NCI-H1092 treated with DMSO at 0.1 percent for 48 hours (cell line): ENCODE results near the gene HSD17B12.

Experiments
- DNase-seq: peaks from one replicate; lab custom pipeline; 2025; lab: John Stamatoyannopoulos, UW

HSD17B12 gene

DNA sequence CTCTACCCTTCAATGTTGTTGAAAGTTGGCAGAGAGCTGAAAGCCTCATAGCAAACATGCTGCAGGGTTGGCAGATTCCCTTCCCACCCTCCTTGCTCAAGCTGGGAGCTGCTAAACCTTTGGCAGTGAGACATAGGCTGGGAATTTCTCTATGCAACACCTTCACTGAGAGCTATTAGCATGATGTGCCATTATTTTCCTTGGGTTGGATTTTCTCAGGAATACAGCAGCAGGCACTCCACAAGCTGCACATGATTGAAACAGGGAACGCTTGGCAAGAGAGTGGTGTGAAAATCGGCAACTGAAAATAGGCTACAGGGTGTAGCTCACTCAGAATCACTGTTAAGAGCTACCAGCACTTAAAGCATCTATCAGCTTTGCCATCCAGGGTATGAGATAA, 190.5 kb downstream of the HSD17B12 start:
- DNase-seq = no peak

DNA sequence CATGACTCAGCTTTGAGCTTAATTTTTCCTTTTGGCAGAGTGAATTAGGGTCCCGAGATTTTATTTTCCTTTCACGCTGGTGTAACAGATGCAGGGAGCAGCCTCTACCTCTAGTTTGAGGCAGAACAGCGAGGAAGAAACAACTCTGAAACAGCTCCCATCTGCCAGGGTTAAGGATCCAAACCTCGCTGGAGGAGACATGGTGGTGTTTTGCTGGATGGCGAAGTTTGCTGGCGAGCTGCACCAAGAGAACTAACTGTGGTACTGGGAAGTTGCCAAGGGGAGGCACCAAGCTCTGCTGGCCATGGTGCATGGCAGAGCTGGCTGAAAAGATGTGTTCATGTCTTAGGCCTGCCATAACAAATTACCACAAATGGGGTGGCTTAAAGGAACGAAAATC, 192.5 kb downstream of the HSD17B12 start:
- no peak for DNase-seq

DNA sequence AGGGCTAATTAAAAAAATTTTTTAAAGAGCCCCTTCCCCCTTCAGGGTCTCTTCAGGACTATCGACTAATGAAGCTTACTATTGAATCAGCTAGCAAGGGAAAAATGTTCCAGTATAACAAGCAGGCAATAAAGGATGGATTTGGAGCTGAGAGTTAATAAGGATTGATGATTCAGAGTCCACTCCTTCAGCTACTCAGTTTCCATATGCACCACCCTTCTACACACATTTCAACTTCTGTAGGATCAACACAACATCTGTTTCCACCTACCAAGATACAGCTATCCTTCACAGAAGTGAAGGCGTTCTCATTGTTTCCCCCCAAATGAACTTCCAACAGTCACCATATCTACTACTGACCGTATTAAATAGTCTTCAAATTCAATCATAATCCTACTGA, 193.5 kb downstream of the HSD17B12 start:
- no peak for DNase-seq

DNA sequence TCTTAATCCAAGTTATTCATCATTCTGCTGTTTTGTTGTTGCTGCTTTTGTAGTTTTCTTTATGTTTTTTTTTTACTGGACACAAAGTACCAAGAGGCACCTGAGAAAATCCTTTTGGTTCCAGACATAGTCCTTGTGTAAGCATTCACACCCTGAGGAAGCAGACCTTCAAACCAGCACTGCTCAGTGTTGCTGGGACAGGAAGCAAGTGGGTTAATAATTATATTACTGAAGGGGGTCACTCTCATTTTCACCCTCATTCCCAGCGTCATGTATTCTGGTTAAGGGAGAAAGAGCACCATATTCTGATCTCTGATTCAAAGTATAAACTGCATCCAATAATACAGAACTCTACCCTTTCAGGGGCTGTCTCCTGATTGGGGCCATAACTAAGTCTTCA, 194.2 kb downstream of the HSD17B12 start:
- DNase-seq = no peak

DNA sequence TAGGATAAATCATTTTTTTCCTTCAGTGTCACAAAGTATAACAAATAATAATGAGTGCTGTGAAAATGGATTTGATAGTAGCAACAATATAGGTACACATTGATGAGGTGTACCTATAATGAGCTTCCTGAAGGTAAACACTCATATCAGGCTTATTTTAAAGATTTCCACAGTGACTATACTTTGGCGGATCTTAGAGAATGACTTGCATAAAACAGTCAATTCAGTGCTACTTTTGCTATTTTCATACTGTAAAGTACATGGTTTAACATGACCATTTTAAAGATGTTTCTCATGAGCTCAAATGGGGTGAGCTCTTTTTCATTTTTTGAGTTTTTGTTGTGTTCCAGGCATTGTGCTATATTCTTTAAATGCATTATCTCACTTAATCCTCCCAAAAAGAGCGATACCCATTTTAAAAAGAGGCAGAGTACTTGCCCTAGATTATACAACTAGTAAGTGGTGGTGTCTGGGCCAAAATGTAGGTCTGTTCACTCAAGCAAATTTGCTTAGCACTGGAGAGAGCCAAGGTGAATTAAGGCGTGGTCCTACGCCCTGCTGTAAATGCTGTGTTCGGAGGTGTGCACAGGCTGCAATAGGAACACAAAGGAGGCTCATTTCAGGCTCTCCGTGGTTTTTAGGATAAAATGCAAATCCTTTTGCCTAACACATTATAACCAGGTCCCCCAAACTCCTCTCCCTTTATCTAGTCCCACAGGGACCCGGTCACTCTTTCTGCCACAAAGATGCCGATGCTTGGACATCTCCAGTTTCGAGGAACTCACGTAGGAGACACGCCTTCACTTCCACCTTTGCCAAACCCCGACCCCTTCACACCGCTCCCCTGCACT, 199.5 kb downstream of the HSD17B12 start:
- no peak for DNase-seq

DNA sequence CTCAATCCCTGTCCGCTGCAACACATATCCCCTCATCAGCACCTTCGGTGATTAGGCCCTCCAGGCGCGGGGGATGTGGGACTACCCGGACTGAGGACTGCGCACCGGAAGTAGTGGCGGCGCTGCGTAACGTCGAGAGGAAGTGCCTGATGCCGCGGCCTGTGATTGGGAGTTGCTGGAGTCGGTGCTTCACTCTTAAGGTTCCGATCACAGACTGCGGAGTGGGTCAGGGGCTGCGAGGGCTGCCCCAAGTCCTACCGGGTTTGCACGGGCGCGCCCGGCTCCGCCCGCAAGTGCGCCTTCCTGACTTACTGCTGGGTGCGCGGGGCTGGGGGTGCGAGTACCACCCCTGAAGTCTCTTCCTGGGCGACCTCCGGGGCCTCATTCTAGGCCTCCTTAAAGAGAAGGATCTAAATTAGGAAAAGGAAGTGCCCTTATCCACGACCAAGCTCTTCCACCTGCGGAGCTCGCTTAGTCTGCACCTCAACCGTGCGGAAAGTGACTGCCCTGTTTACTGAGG, 200.2 kb downstream of the HSD17B12 start, which contains the start of gene ALKBH3:
TSS of gene ALKBH3 (plus strand) at position 192 of the 520 bp plus-strand sequence. CDS start 1,822 bp downstream, outside the sequence.
- peak; percentile 96 for DNase-seq

DNA sequence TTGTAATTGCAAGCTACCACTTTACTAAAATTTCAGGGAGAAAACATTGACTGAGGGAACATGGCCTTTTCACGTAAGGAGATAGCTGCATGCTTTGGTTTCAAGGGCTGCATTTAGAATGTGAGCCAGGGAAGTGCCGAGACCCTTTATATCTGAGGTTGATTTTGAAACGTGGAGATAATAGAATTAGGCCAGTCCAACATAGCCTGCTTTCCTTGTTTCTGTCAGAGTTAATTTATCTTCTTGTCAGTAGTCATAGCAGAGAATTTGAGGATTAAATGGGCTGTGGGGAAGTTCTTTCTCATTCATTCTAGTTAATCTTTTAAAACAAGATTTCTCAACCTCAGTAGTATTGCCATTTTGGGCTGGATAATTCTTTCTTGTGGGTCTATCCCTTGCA, 212.3 kb downstream of the HSD17B12 start:
- no peak for DNase-seq

DNA sequence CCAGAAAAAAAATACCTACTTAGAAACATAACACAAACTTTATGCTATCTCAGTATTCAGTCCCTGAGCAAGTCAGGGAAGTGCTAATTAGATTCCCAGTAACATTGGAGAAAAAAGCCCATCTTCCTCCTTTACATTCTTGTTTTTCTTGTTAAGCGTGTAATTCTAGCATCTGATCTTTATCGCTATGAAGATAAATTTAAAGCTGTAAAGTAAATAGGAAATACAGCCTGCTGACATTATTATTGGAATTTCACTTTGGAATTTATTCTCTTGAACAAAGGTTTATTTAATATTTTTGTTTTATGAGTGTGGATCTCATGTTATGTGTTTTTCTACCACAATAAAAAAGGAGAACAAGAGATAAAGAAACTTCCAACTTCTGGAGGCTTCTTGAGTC, 214.0 kb downstream of the HSD17B12 start:
- DNase-seq = no peak

DNA sequence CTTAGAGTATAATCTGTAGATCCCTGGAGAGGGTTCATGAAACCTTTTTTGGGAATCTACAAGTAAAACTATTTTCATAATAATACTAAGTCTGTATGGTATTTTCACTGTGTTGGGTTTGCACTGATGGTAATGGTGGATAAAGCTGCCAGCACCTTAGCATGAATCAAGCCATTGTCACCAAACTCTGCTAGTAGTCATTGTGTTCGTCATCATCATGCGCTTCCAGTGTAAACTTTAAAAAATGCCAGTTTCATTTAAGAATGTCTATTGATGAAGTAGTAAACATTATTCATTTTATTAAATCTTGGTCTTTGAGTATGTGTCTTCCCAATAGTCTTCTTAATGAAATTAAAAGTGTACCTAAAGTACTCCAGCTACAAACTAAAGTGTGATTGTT, 215.1 kb downstream of the HSD17B12 start:
- no peak for DNase-seq

DNA sequence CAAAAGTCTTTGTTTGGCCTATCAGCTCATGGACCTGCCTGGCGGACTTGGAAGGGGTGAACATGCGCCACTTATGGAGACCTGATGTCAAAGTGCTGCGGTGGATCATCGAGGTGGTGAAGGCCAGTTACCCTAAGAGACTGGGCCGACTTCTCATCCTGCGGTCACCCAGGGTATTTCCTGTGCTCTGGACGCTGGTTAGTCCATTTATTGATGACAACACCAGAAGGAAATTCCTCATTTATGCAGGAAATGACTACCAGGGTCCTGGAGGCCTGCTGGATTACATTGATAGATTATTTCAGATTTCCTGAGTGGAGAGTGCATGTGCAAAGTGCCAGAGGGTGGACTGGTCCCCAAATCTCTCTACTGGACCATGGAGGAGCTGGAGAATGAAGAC, 218.0 kb downstream of the HSD17B12 start:
- no peak for DNase-seq

DNA sequence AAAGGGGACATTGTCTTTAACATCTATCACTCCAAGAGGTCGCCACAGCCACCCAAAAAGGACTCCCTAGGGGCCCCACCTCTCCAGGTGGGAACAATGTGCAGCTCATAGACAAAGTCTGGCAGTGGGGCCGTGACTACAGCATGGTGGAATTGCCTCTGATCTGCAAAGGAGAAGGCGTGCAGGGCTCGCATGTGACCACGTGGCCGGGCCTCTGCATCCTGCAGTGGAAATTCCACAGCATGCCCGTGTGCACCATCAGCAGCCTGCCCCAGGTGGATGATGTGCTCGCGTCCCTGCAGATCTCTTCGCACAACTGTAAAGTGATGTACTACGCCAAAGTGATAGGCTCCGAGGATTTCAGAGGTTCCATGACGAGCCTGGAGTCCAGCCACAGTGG, 218.6 kb downstream of the HSD17B12 start:
- DNase-seq = no peak

DNA sequence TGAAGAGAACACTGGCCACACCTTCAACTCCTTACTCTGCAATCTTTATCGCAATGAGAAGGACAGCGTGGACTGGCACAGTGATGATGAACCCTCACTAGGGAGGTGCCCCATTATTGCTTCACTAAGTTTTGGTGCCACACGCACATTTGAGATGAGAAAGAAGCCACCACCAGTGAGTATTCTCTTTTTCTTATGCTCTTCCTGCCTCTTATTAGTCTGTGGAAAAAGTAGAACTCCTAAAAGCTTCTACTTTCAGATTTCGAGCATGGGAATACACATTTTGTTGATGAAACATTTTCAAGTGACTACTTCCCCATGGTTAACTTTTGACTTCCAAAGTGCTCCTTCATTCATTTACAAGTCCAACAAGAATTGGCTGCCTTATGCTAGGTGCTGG, 221.0 kb downstream of the HSD17B12 start:
- no peak for DNase-seq

DNA sequence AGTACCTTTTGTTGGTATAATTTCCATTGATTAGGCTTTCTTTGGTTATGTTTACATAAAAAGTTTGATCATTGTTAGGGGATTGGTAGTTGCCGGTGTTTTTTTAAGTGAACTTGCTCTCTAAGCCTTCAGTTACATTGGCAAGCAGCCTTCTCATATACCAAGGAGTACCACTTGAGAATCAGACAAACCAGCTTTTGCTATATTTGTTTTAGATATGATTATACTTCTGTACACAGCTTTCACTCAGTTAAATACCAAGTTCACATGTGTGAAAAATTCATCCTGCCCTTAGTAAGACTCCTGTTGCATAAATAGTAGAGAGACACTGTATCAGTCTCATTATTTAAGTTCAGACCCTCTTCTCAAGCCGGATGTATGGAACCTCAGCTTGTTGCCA, 222.5 kb downstream of the HSD17B12 start:
- no peak for DNase-seq

DNA sequence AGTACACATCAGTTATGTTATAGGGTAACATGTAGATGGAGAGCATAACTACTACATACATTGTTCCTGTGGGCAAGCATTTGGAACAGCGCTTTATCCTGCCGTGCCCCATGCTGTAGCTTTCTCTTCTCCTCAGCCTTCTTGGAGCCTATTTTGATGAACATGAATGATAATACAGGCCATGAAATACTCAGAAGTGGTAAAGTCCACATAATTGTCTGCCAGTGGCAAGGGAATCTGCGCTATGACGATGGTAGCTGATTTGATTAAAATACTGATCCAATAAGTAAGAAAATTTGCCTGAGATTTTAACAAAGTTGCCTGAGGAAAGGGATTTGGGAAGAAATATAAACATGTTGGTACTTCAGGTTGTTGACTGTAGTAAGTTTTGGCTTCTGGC, 223.4 kb downstream of the HSD17B12 start:
- no peak for DNase-seq

DNA sequence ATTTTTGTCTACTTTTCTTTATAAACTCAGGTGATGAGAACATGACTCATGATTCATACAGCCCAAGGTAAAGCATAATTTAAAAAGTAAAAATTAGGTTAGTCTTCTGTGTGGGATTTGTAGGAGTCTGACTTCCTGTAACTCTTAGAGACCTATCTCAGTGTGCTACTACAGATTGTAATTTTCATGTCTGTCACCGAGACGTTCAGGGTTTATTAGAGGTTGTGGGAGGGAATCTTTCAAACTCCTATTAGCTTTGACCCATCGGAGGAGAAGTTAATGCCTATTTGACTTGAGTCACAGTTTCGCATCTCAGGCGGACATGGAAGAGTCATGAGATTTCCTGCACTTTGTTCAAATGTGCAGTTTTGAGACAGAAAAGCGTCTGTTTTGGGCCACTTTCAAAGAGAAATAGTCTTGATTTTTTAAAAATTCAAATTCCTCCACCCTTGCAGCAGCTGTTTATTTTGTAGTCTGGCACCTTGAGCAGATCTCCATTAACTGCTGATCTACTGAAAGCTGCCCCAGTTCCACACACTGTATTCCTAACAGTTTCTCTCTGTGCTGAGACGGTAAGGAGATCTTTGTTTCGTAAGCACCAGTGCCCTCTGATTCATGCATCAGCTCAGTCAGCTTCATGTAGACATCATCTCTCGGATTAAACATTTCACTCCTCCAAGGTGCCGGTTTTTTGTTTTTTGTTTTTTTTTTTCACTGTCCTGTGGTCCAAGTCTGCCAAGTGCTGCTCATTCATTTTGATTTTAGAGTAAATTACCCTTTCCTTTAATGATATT, 224.4 kb downstream of the HSD17B12 start:
- DNase-seq = no peak

DNA sequence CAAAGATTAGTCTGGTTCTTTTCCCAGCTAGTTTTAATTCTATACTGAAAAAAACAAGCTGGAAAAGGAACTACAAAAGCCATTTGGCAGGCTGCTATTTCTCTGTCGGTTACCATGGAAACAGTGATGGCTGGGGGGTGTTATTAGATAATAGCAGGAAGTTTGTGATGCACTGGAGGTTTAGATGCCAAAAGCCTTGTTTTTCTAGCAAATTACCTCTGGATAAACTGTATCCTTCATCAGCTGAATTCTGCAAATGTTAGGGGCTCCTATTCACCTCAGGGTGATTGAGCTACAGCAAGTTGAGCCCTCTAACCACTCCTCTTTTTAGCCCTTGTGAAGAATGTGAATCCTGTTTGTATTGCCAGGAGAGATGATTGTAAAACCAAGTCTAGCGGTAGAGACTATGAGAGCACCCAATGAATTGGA, 225.3 kb downstream of the HSD17B12 start:
- DNase-seq = no peak
